Osteocyte (in vitro differentiated cells): Measurements from ENCODE around the gene OPA3. TPM values are rescaled to one million over a fixed set of nuclear protein-coding genes. Genes with fewer than 3 reads are reported as not detected.

Experiments
- DNase-seq: peaks from one replicate; pipeline ENCODE4 v3.0.0; 2021; ENCODE audit warnings: mixed read lengths; ENCODE audit not compliant: unreplicated experiment; ENCODE audit errors: extremely low spot score
- H3K27ac Mint-ChIP-seq: one replicate; pipeline ENCODE4 v1.8.0; 2021; ENCODE audit warnings: mild to moderate bottlenecking, mixed read lengths; ENCODE audit not compliant: unreplicated experiment
- H3K27me3 Mint-ChIP-seq: one replicate; pipeline ENCODE4 v1.8.0; 2021; ENCODE audit warnings: mixed read lengths; ENCODE audit not compliant: unreplicated experiment
- H3K36me3 Mint-ChIP-seq: one replicate; pipeline ENCODE4 v1.8.0; 2021; ENCODE audit warnings: mixed read lengths; ENCODE audit not compliant: unreplicated experiment
- H3K4me1 Mint-ChIP-seq: one replicate; pipeline ENCODE4 v1.8.0; 2021; ENCODE audit warnings: mixed read lengths; ENCODE audit not compliant: unreplicated experiment
- H3K4me3 Mint-ChIP-seq: one replicate; pipeline ENCODE4 v1.8.0; 2021; ENCODE audit warnings: mild to moderate bottlenecking, moderate library complexity, mixed read lengths; ENCODE audit not compliant: unreplicated experiment
- H3K9me3 Mint-ChIP-seq: one replicate; pipeline ENCODE4 v1.8.0; 2021; ENCODE audit warnings: mixed read lengths; ENCODE audit not compliant: unreplicated experiment
- total RNA-seq: library from RNA; stranded (reverse); gene quantifications from 2 replicates; pipeline ENCODE4 v1.2.1, GENCODE V29; 2021
- TF ChIP-seq, protein P1 (sequence below): fragments of 200-600 bp; sonication (generic); IDR thresholded peaks from 2 replicates; pipeline ENCODE4 v1.5.0; 2021; ENCODE audit warnings: antibody characterized with exemption, mild to moderate bottlenecking, moderate library complexity

The OPA3 gene
- total RNA-seq, 1 donor from 2014 or later = 16.8 TPM

DNA sequence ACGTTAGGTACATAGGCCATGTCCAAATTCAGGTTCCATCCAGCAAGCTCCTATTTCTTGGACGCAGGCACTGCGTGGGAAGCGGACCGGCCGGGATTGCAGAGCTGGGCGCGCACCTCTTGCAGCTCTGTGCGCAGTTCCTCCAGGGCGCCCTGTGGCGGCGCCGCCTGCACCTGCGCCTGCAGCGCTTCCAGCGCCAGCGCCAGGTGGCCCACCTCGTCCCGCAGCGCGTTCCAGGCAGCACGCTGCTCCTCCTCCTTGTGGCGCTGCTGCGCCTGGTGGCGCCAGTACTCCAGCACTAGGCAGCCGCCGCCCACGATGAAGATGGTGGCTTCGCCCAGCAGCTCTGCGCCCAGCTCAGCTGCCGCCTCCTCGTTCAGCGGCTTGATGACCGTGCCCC is 31.1 kb downstream of the OPA3 start:
- H3K36me3 Mint-ChIP-seq = peaks cover 5% of the 10 kb centered on the region
- no peaks in the 10 kb centered on the region for H3K27me3 Mint-ChIP-seq
- H3K27ac Mint-ChIP-seq = no peak overlapping the region
- H3K4me1 Mint-ChIP-seq = peaks cover under 1% of the 10 kb centered on the region
- H3K4me3 Mint-ChIP-seq = no peak overlapping the region
- TF ChIP-seq, protein P1, sequence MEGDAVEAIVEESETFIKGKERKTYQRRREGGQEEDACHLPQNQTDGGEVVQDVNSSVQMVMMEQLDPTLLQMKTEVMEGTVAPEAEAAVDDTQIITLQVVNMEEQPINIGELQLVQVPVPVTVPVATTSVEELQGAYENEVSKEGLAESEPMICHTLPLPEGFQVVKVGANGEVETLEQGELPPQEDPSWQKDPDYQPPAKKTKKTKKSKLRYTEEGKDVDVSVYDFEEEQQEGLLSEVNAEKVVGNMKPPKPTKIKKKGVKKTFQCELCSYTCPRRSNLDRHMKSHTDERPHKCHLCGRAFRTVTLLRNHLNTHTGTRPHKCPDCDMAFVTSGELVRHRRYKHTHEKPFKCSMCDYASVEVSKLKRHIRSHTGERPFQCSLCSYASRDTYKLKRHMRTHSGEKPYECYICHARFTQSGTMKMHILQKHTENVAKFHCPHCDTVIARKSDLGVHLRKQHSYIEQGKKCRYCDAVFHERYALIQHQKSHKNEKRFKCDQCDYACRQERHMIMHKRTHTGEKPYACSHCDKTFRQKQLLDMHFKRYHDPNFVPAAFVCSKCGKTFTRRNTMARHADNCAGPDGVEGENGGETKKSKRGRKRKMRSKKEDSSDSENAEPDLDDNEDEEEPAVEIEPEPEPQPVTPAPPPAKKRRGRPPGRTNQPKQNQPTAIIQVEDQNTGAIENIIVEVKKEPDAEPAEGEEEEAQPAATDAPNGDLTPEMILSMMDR = no peak
- DNase-seq = no peak
- no peaks in the 10 kb centered on the region for H3K9me3 Mint-ChIP-seq

DNA sequence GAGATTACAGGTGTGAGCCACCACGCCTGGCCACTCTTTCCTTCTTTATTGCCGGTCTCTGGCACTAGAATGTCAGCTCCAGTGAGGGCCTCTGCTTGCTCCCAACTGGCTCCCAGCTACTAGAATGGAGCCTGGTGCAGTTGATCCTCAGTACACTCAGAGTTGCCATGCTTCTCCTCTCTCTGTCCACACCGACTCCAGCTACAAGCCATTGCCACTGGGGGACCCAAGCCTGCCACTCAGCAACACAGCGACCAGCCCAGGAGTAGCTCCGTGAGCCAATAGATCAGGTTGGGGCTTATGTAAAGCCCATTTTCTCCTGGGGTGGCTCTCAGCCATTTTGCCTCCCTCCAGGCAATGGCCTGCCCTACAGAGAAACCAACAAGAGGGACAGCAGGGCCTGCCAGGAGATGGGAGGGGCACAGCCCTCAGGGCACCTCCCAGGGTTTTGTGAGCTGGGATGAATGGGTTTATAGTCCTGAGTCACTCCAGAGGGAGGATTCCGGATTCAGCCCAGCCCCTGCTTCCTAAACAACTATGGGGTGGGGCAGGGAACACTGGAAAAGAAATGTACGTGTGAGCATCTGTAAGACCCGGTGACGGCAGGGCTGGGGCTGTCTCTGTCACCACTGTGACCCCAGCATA is 36.5 kb downstream of the OPA3 start:
- Mint-ChIP-seq H3K4me1 (peaks cover 5% of the 10 kb centered on the region), H3K9me3 (no peaks in the 10 kb centered on the region), H3K27me3 (no peaks in the 10 kb centered on the region), H3K4me3 (no peak overlapping the region), H3K27ac (peak overlapping the region; percentile 44), H3K36me3 (peaks cover 5% of the 10 kb centered on the region)
- no peak for DNase-seq
- TF ChIP-seq, protein P1 = no peak

DNA sequence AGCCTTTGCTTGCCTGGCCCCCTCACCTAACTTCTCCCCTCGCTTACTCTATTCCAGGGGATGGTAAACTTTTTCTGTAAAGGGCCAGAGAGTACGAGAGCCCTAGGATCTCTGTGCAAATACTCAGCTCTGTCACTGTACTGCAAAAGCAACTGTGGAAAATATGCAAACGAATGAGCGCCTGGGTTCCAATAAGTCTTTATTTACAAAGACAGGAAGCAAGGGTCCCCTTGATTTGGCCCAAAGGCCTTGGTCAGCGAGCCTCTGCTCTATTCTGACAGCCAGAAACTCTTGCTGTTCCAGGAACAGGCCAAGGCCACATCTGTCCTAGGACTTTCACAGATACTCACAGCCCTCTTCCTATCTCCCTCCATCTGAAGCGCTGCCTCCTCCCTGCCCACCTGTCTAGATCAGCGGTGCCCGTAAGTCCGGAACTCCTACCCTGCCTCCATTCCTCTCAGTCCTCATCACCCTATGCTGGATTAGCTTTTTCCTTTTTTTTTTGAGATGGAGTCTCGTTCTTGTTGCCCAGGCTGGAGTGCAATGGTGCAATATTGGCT is 37.3 kb downstream of the OPA3 start:
- Mint-ChIP-seq H3K27me3 (no peaks in the 10 kb centered on the region), H3K27ac (no peak overlapping the region), H3K4me1 (peaks cover 5% of the 10 kb centered on the region), H3K4me3 (no peak overlapping the region), H3K36me3 (peaks cover 2% of the 10 kb centered on the region), H3K9me3 (no peaks in the 10 kb centered on the region)
- no peak for DNase-seq
- TF ChIP-seq, protein P1 = no peak

DNA sequence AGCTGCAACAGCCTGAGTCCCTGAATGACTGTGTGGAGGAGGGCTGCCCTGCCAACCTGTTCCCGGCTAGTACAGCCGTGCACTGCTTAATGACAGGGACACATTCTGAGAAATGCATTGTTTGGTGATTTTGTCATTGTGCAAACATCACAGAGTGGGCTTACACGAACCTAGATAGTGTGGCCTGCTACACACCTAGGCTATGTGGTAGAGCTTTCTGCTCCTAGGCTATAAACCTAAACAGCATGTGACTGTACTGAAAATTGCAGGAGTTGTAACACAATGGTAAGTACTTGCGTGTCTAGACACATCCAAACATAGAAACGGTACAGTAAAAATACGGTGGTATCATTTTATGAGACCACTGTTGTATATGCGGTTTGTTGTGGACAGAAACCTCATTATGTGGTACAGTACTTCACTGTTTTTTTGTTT is 42.4 kb downstream of the OPA3 start:
- no peak overlapping the region for H3K27ac Mint-ChIP-seq
- H3K27me3 Mint-ChIP-seq = no peaks in the 10 kb centered on the region
- no peaks in the 10 kb centered on the region for H3K9me3 Mint-ChIP-seq
- H3K4me3 Mint-ChIP-seq = no peak overlapping the region
- TF ChIP-seq, protein P1 = no peak
- H3K36me3 Mint-ChIP-seq = no peaks in the 10 kb centered on the region
- no peaks in the 10 kb centered on the region for H3K4me1 Mint-ChIP-seq
- no peak for DNase-seq

DNA sequence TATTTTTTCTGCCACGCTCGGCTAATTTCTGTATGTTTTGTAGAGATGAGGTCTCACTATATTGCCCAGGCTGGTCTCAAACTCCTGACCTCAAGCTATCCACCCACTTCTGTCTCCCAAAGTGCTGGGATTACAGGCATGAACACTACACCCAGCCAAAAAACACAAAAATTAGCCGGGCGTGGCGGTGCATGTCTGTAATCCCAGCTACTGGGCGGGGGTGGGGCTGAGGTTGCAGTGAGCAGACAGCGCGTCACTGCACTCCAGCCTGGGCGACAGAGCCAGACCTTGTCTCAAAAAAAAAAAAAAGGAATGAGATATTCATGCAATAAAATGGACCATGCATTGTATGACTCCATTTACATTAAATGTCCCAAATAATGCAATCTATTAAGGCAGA is 45.1 kb downstream of the OPA3 start:
- no peaks in the 10 kb centered on the region for H3K9me3 Mint-ChIP-seq
- no peaks in the 10 kb centered on the region for H3K4me1 Mint-ChIP-seq
- no peaks in the 10 kb centered on the region for H3K27me3 Mint-ChIP-seq
- TF ChIP-seq, protein P1 = no peak
- no peak for DNase-seq
- no peak overlapping the region for H3K4me3 Mint-ChIP-seq
- no peaks in the 10 kb centered on the region for H3K36me3 Mint-ChIP-seq
- H3K27ac Mint-ChIP-seq = no peak overlapping the region
